ENCODE results near the gene UGCG. TPM values are rescaled to one million over a fixed set of nuclear protein-coding genes. Genes with fewer than 3 reads are reported as not detected.

The UGCG gene
- total RNA-seq, 4 donors from 2014 or later: 25.0 to 203 (median 59.7) TPM

DNA sequence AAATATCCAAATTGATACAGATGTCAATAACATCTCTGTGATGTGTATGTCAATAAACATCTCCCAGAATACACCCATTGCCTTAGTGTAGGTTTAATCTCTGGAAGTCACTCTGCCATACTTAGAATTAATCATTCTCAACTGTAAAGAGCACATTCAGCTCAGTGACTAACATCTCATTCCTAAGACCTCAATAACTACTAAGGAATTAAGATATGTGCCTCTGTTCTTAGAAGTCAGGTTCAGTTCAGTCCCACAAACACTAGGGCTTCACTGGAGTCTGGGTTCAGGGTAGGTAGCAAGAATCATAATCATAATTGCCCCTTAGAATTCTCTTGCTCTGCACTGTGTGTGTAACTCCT lies 31.7 kb downstream of the UGCG start:
- ATAC-seq (ENCODE audit: low FRiP score): no peak

GRCh38 chr9:111934747-111935146 lies 38.1 kb downstream of the UGCG start:
- DNase-seq (ENCODE audit: low spot score): no peak
- TF ChIP-seq, protein P1, sequence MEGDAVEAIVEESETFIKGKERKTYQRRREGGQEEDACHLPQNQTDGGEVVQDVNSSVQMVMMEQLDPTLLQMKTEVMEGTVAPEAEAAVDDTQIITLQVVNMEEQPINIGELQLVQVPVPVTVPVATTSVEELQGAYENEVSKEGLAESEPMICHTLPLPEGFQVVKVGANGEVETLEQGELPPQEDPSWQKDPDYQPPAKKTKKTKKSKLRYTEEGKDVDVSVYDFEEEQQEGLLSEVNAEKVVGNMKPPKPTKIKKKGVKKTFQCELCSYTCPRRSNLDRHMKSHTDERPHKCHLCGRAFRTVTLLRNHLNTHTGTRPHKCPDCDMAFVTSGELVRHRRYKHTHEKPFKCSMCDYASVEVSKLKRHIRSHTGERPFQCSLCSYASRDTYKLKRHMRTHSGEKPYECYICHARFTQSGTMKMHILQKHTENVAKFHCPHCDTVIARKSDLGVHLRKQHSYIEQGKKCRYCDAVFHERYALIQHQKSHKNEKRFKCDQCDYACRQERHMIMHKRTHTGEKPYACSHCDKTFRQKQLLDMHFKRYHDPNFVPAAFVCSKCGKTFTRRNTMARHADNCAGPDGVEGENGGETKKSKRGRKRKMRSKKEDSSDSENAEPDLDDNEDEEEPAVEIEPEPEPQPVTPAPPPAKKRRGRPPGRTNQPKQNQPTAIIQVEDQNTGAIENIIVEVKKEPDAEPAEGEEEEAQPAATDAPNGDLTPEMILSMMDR (IDR thresholded peaks at IDR 0.05): no peak
- ATAC-seq (ENCODE audit: low FRiP score): no peak

More for the DNA sequence above, 31.7 kb downstream of the UGCG start:
- DNase-seq (ENCODE audit: low spot score): no peak
- TF ChIP-seq, protein P1 (IDR thresholded peaks at IDR 0.05): no peak

- TF ChIP-seq, protein P1 (IDR thresholded peaks at IDR 0.05): no peak
- DNase-seq (ENCODE audit: low spot score) (no peak), ATAC-seq (ENCODE audit: low FRiP score) (no peak)
Measured at GRCh38 chr9:111936391-111936790, 39.8 kb downstream of the UGCG start.

GRCh38 chr9:111937301-111937700 lies 40.7 kb downstream of the UGCG start:
- peak; percentile 26 for ATAC-seq (ENCODE audit: low FRiP score)
- DNase-seq (ENCODE audit: low spot score): no peak
- TF ChIP-seq, protein P1 (IDR thresholded peaks at IDR 0.05): no peak

GRCh38 chr9:111937781-111938426 lies 41.3 kb downstream of the UGCG start:
- ATAC-seq (ENCODE audit: low FRiP score): peak; percentile 80
- DNase-seq (ENCODE audit: low spot score): peak; percentile 34
- TF ChIP-seq, protein P1 (IDR thresholded peaks at IDR 0.05): no peak

DNA sequence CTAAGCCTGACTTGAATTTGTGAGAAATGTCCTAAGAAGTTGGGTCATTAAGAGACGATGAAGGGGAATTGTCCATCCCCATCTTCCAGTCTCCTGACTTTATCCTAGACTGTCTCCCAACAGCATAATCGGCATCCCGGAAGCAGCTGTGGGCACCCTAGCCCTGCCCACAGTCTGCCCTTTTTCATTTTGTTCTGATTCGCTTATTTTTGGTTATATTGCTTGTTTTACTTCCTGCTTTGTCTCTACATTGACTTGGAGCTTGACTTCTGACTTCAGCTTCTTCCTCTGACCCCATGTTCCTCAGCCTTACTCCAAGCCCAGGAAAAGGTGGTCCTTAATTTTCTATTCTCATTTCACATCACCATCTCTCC lies 41.8 kb downstream of the UGCG start:
- TF ChIP-seq, protein P1 (IDR thresholded peaks at IDR 0.05): no peak
- ATAC-seq (ENCODE audit: low FRiP score): no peak
- DNase-seq (ENCODE audit: low spot score): no peak

- DNase-seq (ENCODE audit: low spot score) (no peak), ATAC-seq (ENCODE audit: low FRiP score) (no peak)
- TF ChIP-seq, protein P1 (IDR thresholded peaks at IDR 0.05): no peak
Measured at GRCh38 chr9:111939322-111939721, 42.7 kb downstream of the UGCG start.
